K562 (cell line): ENCODE results near the gene LY6G6D. TPM values are rescaled to one million over a fixed set of nuclear protein-coding genes. Genes with fewer than 3 reads are reported as not detected.

Experiments
- NCOA6 ChIP-seq: fragments of 450-650 bp; IDR thresholded peaks from 2 replicates; pipeline ENCODE4 v1.6.1; 2017; ENCODE audit warnings: mild to moderate bottlenecking
- SAFB2 ChIP-seq: fragments of 200-400 bp; formaldehyde crosslinking; IDR thresholded peaks from 2 replicates; pipeline ENCODE4 v1.6.1; 2018; ENCODE audit warnings: borderline replicate concordance, low read length, low read depth, moderate library complexity; ENCODE audit not compliant: severe bottlenecking
- SREBF2 ChIP-seq: sonication (generic); formaldehyde crosslinking; IDR thresholded peaks from 2 replicates; pipeline ENCODE4 v1.4.0; 2020; ENCODE audit warnings: mild to moderate bottlenecking, missing genetic modification reagents
- TBL1XR1 ChIP-seq, 2 experiments: IDR thresholded peaks; 2 replicates each; pipeline ENCODE4 v1.6.1; 2012; ENCODE audit warnings: improper control_type of control experiment in 2 of 2, low read length in 2 of 2, mild to moderate bottlenecking in 1 of 2
- ZNF507 ChIP-seq: conservative IDR thresholded peaks from 2 replicates; pipeline ENCODE4 v1.6.1; 2017; ENCODE audit warnings: missing genetic modification characterization, missing compliant biosample characterization
- polyA plus RNA-seq, 8 experiments: library from polyadenylated mRNA; depleted of rRNA in 4 of 8; stranded (reverse) in 5 of 8; unstranded in 3 of 8; fragments of >200 nt; fragmentation: Nextera tagmentation in 2 of 8; fragmentation: Illumina TruSeq in 1 of 8; extraction: Ambion mirVana in 2 of 8; extraction: Trizol in 1 of 8; gene quantifications; 2 replicates each; pipeline versions ENCODE4 v1.2.1 to v1.2.3, GENCODE V29; 2011 to 2014; ENCODE audit warnings: inconsistent platforms in 1 of 8, missing spikeins in 1 of 8
- total RNA-seq, 7 experiments: library from RNA; depleted of rRNA in 6 of 7; stranded (reverse); fragments of >200 nt in 6 of 7; fragmentation: Illumina TruSeq in 2 of 7; extraction: Trizol in 2 of 7; gene quantifications; 2 replicates each; pipeline versions ENCODE4 v1.2.1 to v1.2.3, GENCODE V29; 2011 to 2021; ENCODE audit warnings: low replicate concordance in 1 of 7
- TF ChIP-seq, protein P1 (sequence below): fragments of 250-450 bp; sonication (Bioruptor Pico); IDR thresholded peaks from 2 replicates; pipeline ENCODE4 v1.9.0; 2021; ENCODE audit warnings: mild to moderate bottlenecking, inconsistent platforms
- TF ChIP-seq, protein P2 (sequence below): fragments of 200-600 bp; sonication (generic); IDR thresholded peaks from one replicate; pipeline ENCODE4 v1.6.1; 2012; ENCODE audit warnings: mild to moderate bottlenecking, low read depth, low read length, inconsistent platforms
- TF ChIP-seq, protein P3 (sequence below): sonication (generic); formaldehyde crosslinking; IDR thresholded peaks from 2 replicates; pipeline ENCODE4 v1.8.1; 2023; ENCODE audit warnings: mild to moderate bottlenecking, missing genetic modification reagents
- TF ChIP-seq, protein P4 (sequence below): sonication (generic); formaldehyde crosslinking; IDR thresholded peaks from 2 replicates; pipeline ENCODE4 v1.8.0; 2022; ENCODE audit warnings: mild to moderate bottlenecking, missing genetic modification reagents

Gene LY6G6D
- total and polyA plus RNA-seq, 9 of the 15 experiments (the other 6 are each of a cell fraction or from before 2014, with no cell fraction given), result 0.30 to 0.38 TPM; not detected in 7

DNA sequence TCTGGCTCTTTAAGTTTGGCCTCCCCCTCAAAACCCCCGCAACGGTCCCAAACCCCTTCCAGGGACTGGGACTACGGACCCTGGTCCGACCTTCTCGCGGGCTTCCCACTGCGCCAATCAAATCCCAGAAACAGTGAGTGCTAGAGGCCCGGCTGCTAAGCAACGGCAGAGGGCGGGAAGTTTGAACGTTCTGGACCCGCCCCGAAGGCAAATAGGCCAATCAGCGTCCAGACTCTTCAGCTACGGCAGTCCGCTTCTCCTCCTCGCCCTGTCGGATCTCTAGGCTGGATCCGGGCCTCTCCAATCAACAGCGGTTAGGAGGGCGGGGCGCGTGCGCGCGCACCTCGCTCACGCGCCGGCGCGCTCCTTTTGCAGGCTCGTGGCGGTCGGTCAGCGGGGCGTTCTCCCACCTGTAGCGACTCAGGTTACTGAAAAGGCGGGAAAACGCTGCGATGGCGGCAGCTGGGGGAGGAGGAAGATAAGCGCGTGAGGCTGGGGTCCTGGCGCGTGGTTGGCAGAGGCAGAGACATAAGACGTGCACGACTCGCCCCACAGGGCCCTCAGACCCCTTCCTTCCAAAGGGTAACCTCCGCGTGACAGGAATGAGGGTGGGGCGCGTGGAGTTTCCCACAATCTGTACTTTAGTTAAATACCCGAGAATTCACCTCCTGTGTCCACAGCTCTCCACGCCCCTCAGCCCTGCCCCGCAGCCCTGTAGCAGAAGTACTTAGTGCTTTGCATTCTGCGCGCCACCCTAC is 24.7 kb downstream of the LY6G6D start, which contains the start of gene MSH5 (continued):
- TF ChIP-seq, protein P1, sequence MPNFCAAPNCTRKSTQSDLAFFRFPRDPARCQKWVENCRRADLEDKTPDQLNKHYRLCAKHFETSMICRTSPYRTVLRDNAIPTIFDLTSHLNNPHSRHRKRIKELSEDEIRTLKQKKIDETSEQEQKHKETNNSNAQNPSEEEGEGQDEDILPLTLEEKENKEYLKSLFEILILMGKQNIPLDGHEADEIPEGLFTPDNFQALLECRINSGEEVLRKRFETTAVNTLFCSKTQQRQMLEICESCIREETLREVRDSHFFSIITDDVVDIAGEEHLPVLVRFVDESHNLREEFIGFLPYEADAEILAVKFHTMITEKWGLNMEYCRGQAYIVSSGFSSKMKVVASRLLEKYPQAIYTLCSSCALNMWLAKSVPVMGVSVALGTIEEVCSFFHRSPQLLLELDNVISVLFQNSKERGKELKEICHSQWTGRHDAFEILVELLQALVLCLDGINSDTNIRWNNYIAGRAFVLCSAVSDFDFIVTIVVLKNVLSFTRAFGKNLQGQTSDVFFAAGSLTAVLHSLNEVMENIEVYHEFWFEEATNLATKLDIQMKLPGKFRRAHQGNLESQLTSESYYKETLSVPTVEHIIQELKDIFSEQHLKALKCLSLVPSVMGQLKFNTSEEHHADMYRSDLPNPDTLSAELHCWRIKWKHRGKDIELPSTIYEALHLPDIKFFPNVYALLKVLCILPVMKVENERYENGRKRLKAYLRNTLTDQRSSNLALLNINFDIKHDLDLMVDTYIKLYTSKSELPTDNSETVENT, result peak; percentile 87; the same call in 1 of the 2 replicates
- no peak for TF ChIP-seq ZNF507 (tag)
- TF ChIP-seq, protein P2, sequence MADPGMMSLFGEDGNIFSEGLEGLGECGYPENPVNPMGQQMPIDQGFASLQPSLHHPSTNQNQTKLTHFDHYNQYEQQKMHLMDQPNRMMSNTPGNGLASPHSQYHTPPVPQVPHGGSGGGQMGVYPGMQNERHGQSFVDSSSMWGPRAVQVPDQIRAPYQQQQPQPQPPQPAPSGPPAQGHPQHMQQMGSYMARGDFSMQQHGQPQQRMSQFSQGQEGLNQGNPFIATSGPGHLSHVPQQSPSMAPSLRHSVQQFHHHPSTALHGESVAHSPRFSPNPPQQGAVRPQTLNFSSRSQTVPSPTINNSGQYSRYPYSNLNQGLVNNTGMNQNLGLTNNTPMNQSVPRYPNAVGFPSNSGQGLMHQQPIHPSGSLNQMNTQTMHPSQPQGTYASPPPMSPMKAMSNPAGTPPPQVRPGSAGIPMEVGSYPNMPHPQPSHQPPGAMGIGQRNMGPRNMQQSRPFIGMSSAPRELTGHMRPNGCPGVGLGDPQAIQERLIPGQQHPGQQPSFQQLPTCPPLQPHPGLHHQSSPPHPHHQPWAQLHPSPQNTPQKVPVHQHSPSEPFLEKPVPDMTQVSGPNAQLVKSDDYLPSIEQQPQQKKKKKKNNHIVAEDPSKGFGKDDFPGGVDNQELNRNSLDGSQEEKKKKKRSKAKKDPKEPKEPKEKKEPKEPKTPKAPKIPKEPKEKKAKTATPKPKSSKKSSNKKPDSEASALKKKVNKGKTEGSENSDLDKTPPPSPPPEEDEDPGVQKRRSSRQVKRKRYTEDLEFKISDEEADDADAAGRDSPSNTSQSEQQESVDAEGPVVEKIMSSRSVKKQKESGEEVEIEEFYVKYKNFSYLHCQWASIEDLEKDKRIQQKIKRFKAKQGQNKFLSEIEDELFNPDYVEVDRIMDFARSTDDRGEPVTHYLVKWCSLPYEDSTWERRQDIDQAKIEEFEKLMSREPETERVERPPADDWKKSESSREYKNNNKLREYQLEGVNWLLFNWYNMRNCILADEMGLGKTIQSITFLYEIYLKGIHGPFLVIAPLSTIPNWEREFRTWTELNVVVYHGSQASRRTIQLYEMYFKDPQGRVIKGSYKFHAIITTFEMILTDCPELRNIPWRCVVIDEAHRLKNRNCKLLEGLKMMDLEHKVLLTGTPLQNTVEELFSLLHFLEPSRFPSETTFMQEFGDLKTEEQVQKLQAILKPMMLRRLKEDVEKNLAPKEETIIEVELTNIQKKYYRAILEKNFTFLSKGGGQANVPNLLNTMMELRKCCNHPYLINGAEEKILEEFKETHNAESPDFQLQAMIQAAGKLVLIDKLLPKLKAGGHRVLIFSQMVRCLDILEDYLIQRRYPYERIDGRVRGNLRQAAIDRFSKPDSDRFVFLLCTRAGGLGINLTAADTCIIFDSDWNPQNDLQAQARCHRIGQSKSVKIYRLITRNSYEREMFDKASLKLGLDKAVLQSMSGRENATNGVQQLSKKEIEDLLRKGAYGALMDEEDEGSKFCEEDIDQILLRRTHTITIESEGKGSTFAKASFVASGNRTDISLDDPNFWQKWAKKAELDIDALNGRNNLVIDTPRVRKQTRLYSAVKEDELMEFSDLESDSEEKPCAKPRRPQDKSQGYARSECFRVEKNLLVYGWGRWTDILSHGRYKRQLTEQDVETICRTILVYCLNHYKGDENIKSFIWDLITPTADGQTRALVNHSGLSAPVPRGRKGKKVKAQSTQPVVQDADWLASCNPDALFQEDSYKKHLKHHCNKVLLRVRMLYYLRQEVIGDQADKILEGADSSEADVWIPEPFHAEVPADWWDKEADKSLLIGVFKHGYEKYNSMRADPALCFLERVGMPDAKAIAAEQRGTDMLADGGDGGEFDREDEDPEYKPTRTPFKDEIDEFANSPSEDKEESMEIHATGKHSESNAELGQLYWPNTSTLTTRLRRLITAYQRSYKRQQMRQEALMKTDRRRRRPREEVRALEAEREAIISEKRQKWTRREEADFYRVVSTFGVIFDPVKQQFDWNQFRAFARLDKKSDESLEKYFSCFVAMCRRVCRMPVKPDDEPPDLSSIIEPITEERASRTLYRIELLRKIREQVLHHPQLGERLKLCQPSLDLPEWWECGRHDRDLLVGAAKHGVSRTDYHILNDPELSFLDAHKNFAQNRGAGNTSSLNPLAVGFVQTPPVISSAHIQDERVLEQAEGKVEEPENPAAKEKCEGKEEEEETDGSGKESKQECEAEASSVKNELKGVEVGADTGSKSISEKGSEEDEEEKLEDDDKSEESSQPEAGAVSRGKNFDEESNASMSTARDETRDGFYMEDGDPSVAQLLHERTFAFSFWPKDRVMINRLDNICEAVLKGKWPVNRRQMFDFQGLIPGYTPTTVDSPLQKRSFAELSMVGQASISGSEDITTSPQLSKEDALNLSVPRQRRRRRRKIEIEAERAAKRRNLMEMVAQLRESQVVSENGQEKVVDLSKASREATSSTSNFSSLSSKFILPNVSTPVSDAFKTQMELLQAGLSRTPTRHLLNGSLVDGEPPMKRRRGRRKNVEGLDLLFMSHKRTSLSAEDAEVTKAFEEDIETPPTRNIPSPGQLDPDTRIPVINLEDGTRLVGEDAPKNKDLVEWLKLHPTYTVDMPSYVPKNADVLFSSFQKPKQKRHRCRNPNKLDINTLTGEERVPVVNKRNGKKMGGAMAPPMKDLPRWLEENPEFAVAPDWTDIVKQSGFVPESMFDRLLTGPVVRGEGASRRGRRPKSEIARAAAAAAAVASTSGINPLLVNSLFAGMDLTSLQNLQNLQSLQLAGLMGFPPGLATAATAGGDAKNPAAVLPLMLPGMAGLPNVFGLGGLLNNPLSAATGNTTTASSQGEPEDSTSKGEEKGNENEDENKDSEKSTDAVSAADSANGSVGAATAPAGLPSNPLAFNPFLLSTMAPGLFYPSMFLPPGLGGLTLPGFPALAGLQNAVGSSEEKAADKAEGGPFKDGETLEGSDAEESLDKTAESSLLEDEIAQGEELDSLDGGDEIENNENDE, result no peak
- TF ChIP-seq, protein P3, sequence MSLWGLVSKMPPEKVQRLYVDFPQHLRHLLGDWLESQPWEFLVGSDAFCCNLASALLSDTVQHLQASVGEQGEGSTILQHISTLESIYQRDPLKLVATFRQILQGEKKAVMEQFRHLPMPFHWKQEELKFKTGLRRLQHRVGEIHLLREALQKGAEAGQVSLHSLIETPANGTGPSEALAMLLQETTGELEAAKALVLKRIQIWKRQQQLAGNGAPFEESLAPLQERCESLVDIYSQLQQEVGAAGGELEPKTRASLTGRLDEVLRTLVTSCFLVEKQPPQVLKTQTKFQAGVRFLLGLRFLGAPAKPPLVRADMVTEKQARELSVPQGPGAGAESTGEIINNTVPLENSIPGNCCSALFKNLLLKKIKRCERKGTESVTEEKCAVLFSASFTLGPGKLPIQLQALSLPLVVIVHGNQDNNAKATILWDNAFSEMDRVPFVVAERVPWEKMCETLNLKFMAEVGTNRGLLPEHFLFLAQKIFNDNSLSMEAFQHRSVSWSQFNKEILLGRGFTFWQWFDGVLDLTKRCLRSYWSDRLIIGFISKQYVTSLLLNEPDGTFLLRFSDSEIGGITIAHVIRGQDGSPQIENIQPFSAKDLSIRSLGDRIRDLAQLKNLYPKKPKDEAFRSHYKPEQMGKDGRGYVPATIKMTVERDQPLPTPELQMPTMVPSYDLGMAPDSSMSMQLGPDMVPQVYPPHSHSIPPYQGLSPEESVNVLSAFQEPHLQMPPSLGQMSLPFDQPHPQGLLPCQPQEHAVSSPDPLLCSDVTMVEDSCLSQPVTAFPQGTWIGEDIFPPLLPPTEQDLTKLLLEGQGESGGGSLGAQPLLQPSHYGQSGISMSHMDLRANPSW (CRISPR knock-in tag), result peak; percentile 96
- TF ChIP-seq TBL1XR1 (IDR thresholded peaks at IDR 0.05; ENCODE audit: low read length in 2 of 2), result peak; percentile 38 to 80; a peak in 3 of 4 replicates
- peak; percentile 91; the same call in 1 of the 2 replicates for TF ChIP-seq SREBF2 (CRISPR knock-in tag)
- no peak for TF ChIP-seq SAFB2
- TF ChIP-seq, protein P4, sequence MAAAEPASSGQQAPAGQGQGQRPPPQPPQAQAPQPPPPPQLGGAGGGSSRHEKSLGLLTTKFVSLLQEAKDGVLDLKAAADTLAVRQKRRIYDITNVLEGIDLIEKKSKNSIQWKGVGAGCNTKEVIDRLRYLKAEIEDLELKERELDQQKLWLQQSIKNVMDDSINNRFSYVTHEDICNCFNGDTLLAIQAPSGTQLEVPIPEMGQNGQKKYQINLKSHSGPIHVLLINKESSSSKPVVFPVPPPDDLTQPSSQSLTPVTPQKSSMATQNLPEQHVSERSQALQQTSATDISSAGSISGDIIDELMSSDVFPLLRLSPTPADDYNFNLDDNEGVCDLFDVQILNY (CRISPR knock-in tag), result peak; percentile 98
- TF ChIP-seq NCOA6, result no peak
